Psoas muscle (tissue), 8 donors: ENCODE results near the gene MLH3. TPM values are rescaled to one million over a fixed set of nuclear protein-coding genes. Genes with fewer than 3 reads are reported as not detected.

ENCODE experiments used
- ATAC-seq, 4 donors: fragments of 200-7000 bp; cut with Tn5 transposase; one replicate each; pipeline ENCODE4 v1.9.1; 2020; ENCODE audit warnings: moderate library complexity in 3 of 4, mild to moderate bottlenecking in 2 of 4
- DNase-seq, 2 donors: peaks; one replicate each; pipeline ENCODE4 v3.0.0-alpha.2; 2020
- H3K27ac ChIP-seq: fragments of 200-600 bp; one replicate; pipeline ENCODE4 v1.8.0; 2022
- H3K27me3 ChIP-seq, 3 donors: fragments of 200-600 bp in 1 of 3; one replicate each; pipeline versions ENCODE4 v1.6.1 to v1.8.0; 2013 to 2022; ENCODE audit warnings: low read length in 2 of 3, mild to moderate bottlenecking in 2 of 3, moderate library complexity in 1 of 3; ENCODE audit not compliant: insufficient read depth in 3 of 3
- H3K36me3 ChIP-seq, 2 donors: fragments of 200-600 bp in 1 of 2; one replicate each; pipeline versions ENCODE4 v1.6.1 to v1.8.0; 2013 to 2022; ENCODE audit warnings: low read depth in 1 of 2, mild to moderate bottlenecking in 1 of 2, moderate library complexity in 1 of 2; ENCODE audit not compliant: insufficient read depth in 1 of 2
- H3K4me1 ChIP-seq: fragments of 200-600 bp; one replicate; pipeline ENCODE4 v1.8.0; 2022
- H3K4me3 ChIP-seq: fragments of 200-600 bp; one replicate; pipeline ENCODE4 v1.8.0; 2022; ENCODE audit warnings: mild to moderate bottlenecking
- H3K9me3 ChIP-seq: fragments of 200-600 bp; one replicate; pipeline ENCODE4 v1.8.0; 2022
- WGBS, 3 donors: extraction: QIAGEN DNeasy Blood & Tissue Kit; methylation state at CpG; one replicate each; pipeline versions ENCODE4 v1.1.6 to v1.1.7; 2013; 5-methylcytosine and 5-hydroxymethylcytosine counted together
- intact Hi-C, 2 donors: fragments of 100-400 bp; cut with DNase I; formaldehyde crosslinking; loops; one replicate each; pipeline versions ENCODE4 v1.11.0 to v1.14.2; 2022
- polyA plus RNA-seq, 3 donors: library from polyadenylated mRNA; stranded (reverse); fragments of 200-250 nt; gene quantifications; one replicate each; pipeline ENCODE4 v1.2.3, GENCODE V29; 2013
- total RNA-seq, 4 donors: library from RNA; stranded (reverse); fragmentation: NEBNext Ultra II Directional in 2 of 4; extraction: Animal tissue kit (Norgen Biotek cat#: 25700) in 2 of 4; gene quantifications; one replicate each; pipeline versions ENCODE4 v1.2.1 to v1.2.4, GENCODE V29; 2021 to 2023
- TF ChIP-seq, protein P1 (sequence below): fragments of 200-600 bp; IDR thresholded peaks from one replicate; pipeline ENCODE4 v1.8.0; 2022; ENCODE audit warnings: antibody characterized with exemption
- donor health status: healthy with polysubstance abuse.
- donor health status: DM: no; HTN: no; CAD: no; lungs with moderate emphysema.
- donor health status: Bipolar disorder and iron deficiency.
- donor health status: healthy.
- donor health status: DM: yes; HTN: yes; CAD: no.
- donor health status: DM: no; HTN: no; CAD: no.
- donor health status: DM: no; HTN: no; CAD: no.
- donor health status: DM: yes; HTN: yes; CAD: no.

The MLH3 gene
- total and polyA plus RNA-seq, 7 donors: 7.9 to 24.1 (median 15.7) TPM

DNA sequence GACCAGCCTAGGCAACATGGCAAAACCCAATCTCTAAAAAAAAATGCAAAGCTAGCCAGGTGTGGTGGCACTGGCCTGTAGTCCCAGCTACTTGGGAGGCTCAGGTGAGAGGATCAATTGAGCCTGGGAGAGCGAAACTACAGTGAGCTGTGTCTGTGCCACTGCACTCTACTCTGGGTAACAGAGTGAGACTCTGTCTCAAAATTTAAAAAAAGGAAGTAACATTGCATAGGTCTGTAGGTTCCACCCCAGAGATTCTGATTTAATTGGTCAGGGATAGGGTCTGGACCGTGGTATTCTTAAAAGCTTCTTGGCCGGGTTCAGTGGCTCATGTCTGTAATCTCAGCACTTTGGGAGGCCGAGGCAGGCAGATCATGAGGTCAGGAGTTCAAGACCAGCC, 44.4 kb upstream of the MLH3 start:
- Histone ChIP-seq H3K4me1 (peaks cover 15% of the 10 kb centered on the region), H3K4me3 (no peak overlapping the region), H3K27me3 (no peaks in the 10 kb centered on the region), H3K36me3 (peaks cover 3 to 97% of the 10 kb centered on the region in 2 donors), H3K9me3 (no peaks in the 10 kb centered on the region), H3K27ac (peak overlapping the region; percentile 21)
- TF ChIP-seq, protein P1, sequence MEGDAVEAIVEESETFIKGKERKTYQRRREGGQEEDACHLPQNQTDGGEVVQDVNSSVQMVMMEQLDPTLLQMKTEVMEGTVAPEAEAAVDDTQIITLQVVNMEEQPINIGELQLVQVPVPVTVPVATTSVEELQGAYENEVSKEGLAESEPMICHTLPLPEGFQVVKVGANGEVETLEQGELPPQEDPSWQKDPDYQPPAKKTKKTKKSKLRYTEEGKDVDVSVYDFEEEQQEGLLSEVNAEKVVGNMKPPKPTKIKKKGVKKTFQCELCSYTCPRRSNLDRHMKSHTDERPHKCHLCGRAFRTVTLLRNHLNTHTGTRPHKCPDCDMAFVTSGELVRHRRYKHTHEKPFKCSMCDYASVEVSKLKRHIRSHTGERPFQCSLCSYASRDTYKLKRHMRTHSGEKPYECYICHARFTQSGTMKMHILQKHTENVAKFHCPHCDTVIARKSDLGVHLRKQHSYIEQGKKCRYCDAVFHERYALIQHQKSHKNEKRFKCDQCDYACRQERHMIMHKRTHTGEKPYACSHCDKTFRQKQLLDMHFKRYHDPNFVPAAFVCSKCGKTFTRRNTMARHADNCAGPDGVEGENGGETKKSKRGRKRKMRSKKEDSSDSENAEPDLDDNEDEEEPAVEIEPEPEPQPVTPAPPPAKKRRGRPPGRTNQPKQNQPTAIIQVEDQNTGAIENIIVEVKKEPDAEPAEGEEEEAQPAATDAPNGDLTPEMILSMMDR: no peak
- intact Hi-C loops: no loop called here
- 87 to 92% (median 90%) methylated on average over 4 of the region's 4 CpGs for WGBS, 3 donors
- DNase-seq (no peak), ATAC-seq (no peak)

DNA sequence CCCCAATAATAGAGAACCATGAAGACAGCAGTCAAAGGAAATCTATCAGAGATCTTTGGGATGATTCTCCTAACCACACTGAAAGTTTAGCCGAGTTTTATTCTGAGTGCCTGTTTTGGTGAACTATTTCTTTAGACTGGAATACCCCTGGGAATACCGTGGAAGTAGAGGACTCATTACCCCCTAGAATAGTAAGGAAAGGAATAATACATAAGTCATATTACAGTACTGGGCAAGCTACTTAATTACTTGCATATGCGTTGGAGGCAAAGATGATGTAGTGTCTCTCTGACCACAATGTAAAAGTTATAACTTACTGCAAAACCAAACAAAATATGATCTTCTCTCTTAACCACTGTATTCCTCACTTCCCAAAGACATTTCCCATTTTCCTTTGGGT, 43.6 kb upstream of the MLH3 start:
- intact Hi-C loops: no loop called here
- Histone ChIP-seq H3K4me1 (peaks cover 15% of the 10 kb centered on the region), H3K4me3 (no peak overlapping the region), H3K9me3 (no peaks in the 10 kb centered on the region), H3K27me3 (no peaks in the 10 kb centered on the region), H3K27ac (no peak overlapping the region), H3K36me3 (peaks cover 3 to 97% of the 10 kb centered on the region in 2 donors)
- ATAC-seq (no peak), DNase-seq (no peak)
- TF ChIP-seq, protein P1: no peak
- 83 to 91% (median 84%) methylated on average over 3 of the region's 3 CpGs for WGBS, 3 donors

DNA sequence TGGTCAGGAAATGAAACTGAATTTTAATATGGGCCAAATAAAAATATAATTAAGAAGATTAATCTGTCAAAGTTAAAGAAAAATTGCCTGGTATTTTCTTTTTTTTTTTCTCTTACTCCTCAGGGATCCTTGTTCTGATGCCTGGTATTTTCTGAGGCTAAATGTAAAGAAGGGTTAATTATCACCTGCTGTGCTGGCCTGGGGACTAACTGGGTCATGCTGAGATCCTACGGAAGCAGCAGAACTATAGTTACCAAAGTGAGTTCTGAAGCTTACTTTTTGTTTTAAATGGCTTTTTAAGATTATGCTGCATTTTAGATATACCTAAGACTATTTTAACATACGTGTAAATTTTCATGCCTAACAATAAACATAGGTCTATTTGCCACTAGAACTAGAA, 41.4 kb upstream of the MLH3 start:
- ATAC-seq: no peak
- H3K9me3 ChIP-seq: no peaks in the 10 kb centered on the region
- H3K4me1 ChIP-seq: peaks cover 6% of the 10 kb centered on the region
- intact Hi-C loops: loop anchor here in 1 of 2 donors (2.0 kb wide), 1 partner anchor 152 kb away; no protein-coding TSS in a partner anchor
- TF ChIP-seq, protein P1: no peak
- no peak for DNase-seq
- H3K4me3 ChIP-seq: no peak overlapping the region
- peaks cover 3 to 98% of the 10 kb centered on the region in 2 donors for H3K36me3 ChIP-seq
- no peak overlapping the region for H3K27ac ChIP-seq
- no peaks in the 10 kb centered on the region for H3K27me3 ChIP-seq
- WGBS, 3 donors: 56 to 61% (median 58%) methylated on average over 2 of the region's 2 CpGs

DNA sequence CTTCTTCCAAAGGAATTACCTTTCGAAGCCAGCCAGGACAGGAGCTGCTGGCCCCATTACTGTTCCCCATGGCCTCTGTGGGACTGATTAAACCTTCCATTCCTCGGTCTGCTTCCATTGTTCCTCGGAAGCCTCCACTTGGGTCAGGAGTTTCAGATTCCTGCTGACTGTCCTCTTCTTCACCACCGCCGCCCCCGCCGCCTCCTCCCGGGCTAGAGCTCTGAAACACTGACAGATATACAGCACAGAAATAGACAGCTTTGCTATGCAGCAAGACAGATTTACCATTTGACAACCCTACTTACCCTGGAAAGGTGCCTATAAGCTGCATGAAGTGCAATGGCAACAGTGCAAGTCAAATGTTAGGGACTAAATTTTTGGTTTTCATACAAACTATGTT, 40.0 kb upstream of the MLH3 start:
- 80 to 93% (median 83%) methylated on average over 8 of the region's 8 CpGs for WGBS, 3 donors
- no peak for DNase-seq
- peaks cover 9 to 100% of the 10 kb centered on the region in 2 donors for H3K36me3 ChIP-seq
- H3K4me1 ChIP-seq: no peaks in the 10 kb centered on the region
- no peaks in the 10 kb centered on the region for H3K27me3 ChIP-seq
- H3K27ac ChIP-seq: no peak overlapping the region
- no peak overlapping the region for H3K4me3 ChIP-seq
- intact Hi-C loops: no loop called here
- ATAC-seq: no peak
- H3K9me3 ChIP-seq: no peaks in the 10 kb centered on the region
- TF ChIP-seq, protein P1: no peak

DNA sequence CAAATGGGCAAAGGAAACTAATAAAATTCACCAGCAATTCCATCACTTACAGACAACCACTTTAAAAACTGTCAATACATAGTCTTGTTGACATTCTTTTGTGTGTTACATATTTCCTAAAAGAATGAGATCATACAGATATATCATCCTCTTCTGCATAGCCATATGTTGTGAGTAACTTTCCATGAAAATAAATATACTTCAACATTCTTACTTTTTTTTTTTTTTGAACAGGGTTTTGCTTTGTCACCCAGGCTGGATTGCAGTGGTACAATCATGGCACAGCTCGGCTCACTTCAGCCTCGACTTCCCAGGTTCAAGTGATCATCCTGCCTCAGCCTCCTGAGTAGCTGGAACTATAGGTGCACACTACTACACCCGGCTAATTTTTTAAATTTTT, 39.1 kb upstream of the MLH3 start:
- Histone ChIP-seq H3K27me3 (no peaks in the 10 kb centered on the region), H3K36me3 (peaks cover 9 to 100% of the 10 kb centered on the region in 2 donors), H3K4me1 (no peaks in the 10 kb centered on the region), H3K4me3 (no peak overlapping the region), H3K9me3 (no peaks in the 10 kb centered on the region), H3K27ac (no peak overlapping the region)
- TF ChIP-seq, protein P1: no peak
- ATAC-seq (no peak), DNase-seq (no peak)
- 88 to 99% (median 92%) methylated on average over 3 of the region's 3 CpGs for WGBS, 3 donors
- intact Hi-C loops: no loop called here
